Spleen (tissue), 11 donors: ENCODE measurements around the gene INSR. TPM values are rescaled to one million over a fixed set of nuclear protein-coding genes. Genes with fewer than 3 reads are reported as not detected.

Source experiments
- DNase-seq: peaks from one replicate; pipeline ENCODE4 v3.0.0-alpha.2; 2020
- H3K27ac ChIP-seq, 8 donors: fragments of 200-600 bp; sonication (generic) in 7 of 8; 1 replicate in 4 of 8; 2 replicates in 4 of 8; pipeline versions ENCODE4 v1.5.0 to v1.8.0; 2016 to 2021; ENCODE audit warnings: inconsistent platforms in 4 of 8, mild to moderate bottlenecking in 4 of 8, moderate library complexity in 1 of 8
- H3K27me3 ChIP-seq, 7 donors: fragments of 200-600 bp; sonication (generic) in 6 of 7; replicated peaks in 1 of 7; 1 replicate in 4 of 7; 2 replicates in 3 of 7; pipeline versions ENCODE4 v1.5.0 to v1.8.0; 2016 to 2021; ENCODE audit warnings: inconsistent platforms in 3 of 7, mild to moderate bottlenecking in 1 of 7
- H3K36me3 ChIP-seq, 6 donors: fragments of 200-600 bp; sonication (generic) in 5 of 6; 1 replicate in 4 of 6; 2 replicates in 2 of 6; pipeline versions ENCODE4 v1.5.0 to v1.8.0; 2016 to 2021; ENCODE audit warnings: inconsistent platforms in 2 of 6
- H3K4me1 ChIP-seq, 6 donors: fragments of 200-600 bp; sonication (generic) in 5 of 6; 1 replicate in 3 of 6; 2 replicates in 3 of 6; pipeline versions ENCODE4 v1.5.0 to v1.8.0; 2016 to 2021; ENCODE audit warnings: inconsistent platforms in 3 of 6
- H3K4me3 ChIP-seq, 8 donors: fragments of 200-600 bp; sonication (generic) in 7 of 8; 1 replicate in 4 of 8; 2 replicates in 4 of 8; pipeline versions ENCODE4 v1.5.0 to v1.8.0; 2016 to 2021; ENCODE audit warnings: inconsistent platforms in 4 of 8, mild to moderate bottlenecking in 4 of 8, moderate library complexity in 2 of 8
- H3K9me3 ChIP-seq, 8 donors: fragments of 200-600 bp; sonication (generic) in 7 of 8; 1 replicate in 4 of 8; 2 replicates in 4 of 8; pipeline versions ENCODE4 v1.5.0 to v1.8.0; 2016 to 2021; ENCODE audit warnings: inconsistent platforms in 4 of 8
- POLR2A ChIP-seq, 3 donors: fragments of 450-650 bp; IDR thresholded peaks; one replicate each; pipeline ENCODE4 v1.5.1; 2017; ENCODE audit warnings: antibody characterized with exemption in 3 of 3, mild to moderate bottlenecking in 1 of 3
- POLR2AphosphoS5 ChIP-seq, 3 donors: sonication (generic); formaldehyde crosslinking; IDR thresholded peaks; one replicate each; pipeline ENCODE4 v1.5.1; 2017; ENCODE audit warnings: antibody characterized with exemption in 3 of 3
- WGBS, 5 donors: extraction: QIAGEN DNeasy Blood & Tissue Kit in 3 of 5; methylation state at CpG; one replicate each; pipeline versions ENCODE4 v1.1.5 to v1.1.7; 2013 to 2018; 5-methylcytosine and 5-hydroxymethylcytosine counted together
- intact Hi-C: fragments of 100-400 bp; cut with DNase I; formaldehyde crosslinking; loops from one replicate; pipeline ENCODE4 v1.15.0; 2023; ENCODE audit warnings: low total_unique reads
- polyA plus RNA-seq, 3 donors: library from polyadenylated mRNA; stranded (reverse); fragments of 200-250 nt; gene quantifications; one replicate each; pipeline ENCODE4 v1.2.1, GENCODE V29; 2013
- total RNA-seq, 7 donors: library from RNA; depleted of rRNA in 3 of 7; stranded (reverse); fragments of >200 nt in 3 of 7; fragmentation: NEBNext Ultra II Directional in 4 of 7; extraction: Animal tissue kit (Norgen Biotek cat#: 25700) in 4 of 7; gene quantifications; one replicate each; pipeline versions ENCODE4 v1.1.0 to v1.2.1, GENCODE V29; 2016 to 2021
- TF ChIP-seq, protein P1 (sequence below), 11 experiments: fragments of 200-600 bp in 7 of 11; fragments of 450-650 bp in 4 of 11; sonication (generic) in 4 of 11; IDR thresholded peaks in 8 of 11; conservative IDR thresholded peaks in 3 of 11; 1 replicate in 7 of 11; 2 replicates in 4 of 11; pipeline versions ENCODE4 v1.4.0 to v1.8.0; 2016 to 2021; ENCODE audit warnings: antibody characterized with exemption in 11 of 11, inconsistent platforms in 4 of 11, mild to moderate bottlenecking in 1 of 11
- donor health status: healthy with polysubstance abuse.
- donor health status: DM: no; HTN: no; CAD: no; lungs with moderate emphysema.
- donor health status: DM: no; HTN: no; CAD: no.
- donor health status: Bipolar disorder and iron deficiency.
- donor health status: healthy.
- donor health status: DM: no; HTN: no; CAD: no.
- donor health status: DM: yes; HTN: yes; CAD: no.

Gene INSR
- total and polyA plus RNA-seq, 10 donors, result 7.6 to 467 (median 228) TPM

- Histone ChIP-seq H3K27me3 (no peaks in the 10 kb centered on the region), H3K27ac (no peak overlapping the region), H3K4me1 (no peaks in the 10 kb centered on the region), H3K9me3 (no peaks in the 10 kb centered on the region), H3K36me3 (peaks cover 0 to 96% (median 62%) of the 10 kb centered on the region in 6 donors), H3K4me3 (no peak overlapping the region)
- TF ChIP-seq POLR2AphosphoS5 (IDR thresholded peaks at IDR 0.05), result no peak
- intact Hi-C loops, result no loop called here
- no peak for DNase-seq
- 85 to 95% (median 89%) methylated on average over 14 of the region's 14 CpGs for WGBS, 5 donors
Measured at GRCh38 chr19:7119582-7119981, 174.6 kb downstream of the INSR start.

DNA sequence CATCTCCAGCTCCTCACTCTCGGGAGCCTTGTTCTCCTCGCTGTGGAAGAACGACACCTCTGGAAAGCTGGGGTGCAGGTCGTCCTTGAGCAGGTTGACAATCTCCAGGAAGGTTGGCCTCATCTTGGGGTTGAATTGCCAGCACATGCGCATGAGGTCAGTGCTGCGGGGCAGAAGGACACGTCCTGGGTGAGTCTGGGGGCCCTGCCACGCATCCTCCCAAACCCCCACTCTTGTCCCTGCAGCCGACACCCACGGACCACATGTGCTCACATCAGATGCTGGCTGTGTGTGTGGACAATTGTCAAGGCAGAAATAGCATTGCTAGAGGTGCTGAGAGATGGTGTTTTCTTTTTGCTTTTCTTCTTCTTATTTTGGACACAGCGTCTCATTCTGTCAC lies 177.0 kb downstream of the INSR start:
- H3K4me3 ChIP-seq, result no peak overlapping the region
- peak; percentile 37 for DNase-seq
- H3K27me3 ChIP-seq, result no peaks in the 10 kb centered on the region
- H3K27ac ChIP-seq, result no peak overlapping the region
- WGBS, 5 donors, result 80 to 94% (median 87%) methylated on average over 10 to 11 of the region's 11 CpGs
- H3K36me3 ChIP-seq, result peaks cover 0 to 87% (median 50%) of the 10 kb centered on the region in 6 donors
- peaks cover 0 to 7% (median 0%) of the 10 kb centered on the region in 8 donors for H3K9me3 ChIP-seq
- no peak for TF ChIP-seq POLR2A (IDR thresholded peaks at IDR 0.05)
- TF ChIP-seq POLR2AphosphoS5 (IDR thresholded peaks at IDR 0.05), result peak; percentile 3 to 71 (median 50)
- no peaks in the 10 kb centered on the region for H3K4me1 ChIP-seq
- intact Hi-C loops, result no loop called here

DNA sequence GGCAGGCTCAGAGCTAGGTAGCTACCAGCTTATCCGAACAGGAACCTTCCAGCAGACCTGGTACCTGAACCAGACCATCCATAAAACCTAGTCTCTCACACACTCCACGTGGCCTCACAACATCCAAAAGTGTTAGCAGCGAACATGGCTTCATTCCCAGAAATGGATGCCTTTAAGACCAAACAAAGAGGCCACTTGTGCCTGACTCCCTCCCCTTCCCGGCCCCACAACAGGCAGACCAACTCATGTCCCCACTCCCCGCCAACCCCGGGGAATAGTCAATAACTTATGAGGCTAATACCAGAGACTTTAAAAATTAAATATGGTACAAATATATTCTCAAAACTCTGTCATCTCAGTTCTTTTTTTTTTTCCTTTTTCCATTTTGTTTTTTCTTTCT lies 178.5 kb downstream of the INSR start:
- no peaks in the 10 kb centered on the region for H3K27me3 ChIP-seq
- DNase-seq, result no peak
- H3K9me3 ChIP-seq, result peaks cover 0 to 7% (median 0%) of the 10 kb centered on the region in 8 donors
- TF ChIP-seq POLR2A (IDR thresholded peaks at IDR 0.05) (no peak), POLR2AphosphoS5 (IDR thresholded peaks at IDR 0.05) (peak in 1 of 3 donors; percentile 20)
- TF ChIP-seq, protein P1, sequence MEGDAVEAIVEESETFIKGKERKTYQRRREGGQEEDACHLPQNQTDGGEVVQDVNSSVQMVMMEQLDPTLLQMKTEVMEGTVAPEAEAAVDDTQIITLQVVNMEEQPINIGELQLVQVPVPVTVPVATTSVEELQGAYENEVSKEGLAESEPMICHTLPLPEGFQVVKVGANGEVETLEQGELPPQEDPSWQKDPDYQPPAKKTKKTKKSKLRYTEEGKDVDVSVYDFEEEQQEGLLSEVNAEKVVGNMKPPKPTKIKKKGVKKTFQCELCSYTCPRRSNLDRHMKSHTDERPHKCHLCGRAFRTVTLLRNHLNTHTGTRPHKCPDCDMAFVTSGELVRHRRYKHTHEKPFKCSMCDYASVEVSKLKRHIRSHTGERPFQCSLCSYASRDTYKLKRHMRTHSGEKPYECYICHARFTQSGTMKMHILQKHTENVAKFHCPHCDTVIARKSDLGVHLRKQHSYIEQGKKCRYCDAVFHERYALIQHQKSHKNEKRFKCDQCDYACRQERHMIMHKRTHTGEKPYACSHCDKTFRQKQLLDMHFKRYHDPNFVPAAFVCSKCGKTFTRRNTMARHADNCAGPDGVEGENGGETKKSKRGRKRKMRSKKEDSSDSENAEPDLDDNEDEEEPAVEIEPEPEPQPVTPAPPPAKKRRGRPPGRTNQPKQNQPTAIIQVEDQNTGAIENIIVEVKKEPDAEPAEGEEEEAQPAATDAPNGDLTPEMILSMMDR (IDR thresholded peaks at IDR 0.05 in 8 of 11, conservative IDR thresholded peaks at IDR 0.05 in 3 of 11), result no peak
- H3K4me3 ChIP-seq, result no peak overlapping the region
- no peaks in the 10 kb centered on the region for H3K4me1 ChIP-seq
- WGBS, 5 donors, result 82 to 98% (median 88%) methylated on average over 6 of the region's 6 CpGs
- H3K27ac ChIP-seq, result no peak overlapping the region
- peaks cover 0 to 72% (median 39%) of the 10 kb centered on the region in 6 donors for H3K36me3 ChIP-seq
- intact Hi-C loops, result no loop called here

GRCh38 chr19:7113233-7113632 lies 181.0 kb downstream of the INSR start:
- no peak overlapping the region for H3K4me3 ChIP-seq
- no peaks in the 10 kb centered on the region for H3K27me3 ChIP-seq
- no peaks in the 10 kb centered on the region for H3K4me1 ChIP-seq
- TF ChIP-seq POLR2AphosphoS5 (IDR thresholded peaks at IDR 0.05) (no peak), POLR2A (IDR thresholded peaks at IDR 0.05) (no peak)
- TF ChIP-seq, protein P1 (IDR thresholded peaks at IDR 0.05 in 8 of 11, conservative IDR thresholded peaks at IDR 0.05 in 3 of 11), result no peak
- H3K27ac ChIP-seq, result no peak overlapping the region
- no peak for DNase-seq
- 87 to 95% (median 94%) methylated on average over 1 of the region's 1 CpG for WGBS, 5 donors
- H3K36me3 ChIP-seq, result peaks cover 0 to 47% (median 22%) of the 10 kb centered on the region in 6 donors
- peaks cover 0 to 7% (median 0%) of the 10 kb centered on the region in 8 donors for H3K9me3 ChIP-seq
- intact Hi-C loops, result no loop called here

GRCh38 chr19:7112675-7113074 lies 181.5 kb downstream of the INSR start:
- H3K9me3 ChIP-seq, result peaks cover 0 to 7% (median 0%) of the 10 kb centered on the region in 8 donors
- peaks cover 0 to 41% (median 18%) of the 10 kb centered on the region in 6 donors for H3K36me3 ChIP-seq
- TF ChIP-seq, protein P1 (IDR thresholded peaks at IDR 0.05 in 8 of 11, conservative IDR thresholded peaks at IDR 0.05 in 3 of 11), result no peak
- TF ChIP-seq POLR2A (IDR thresholded peaks at IDR 0.05) (no peak), POLR2AphosphoS5 (IDR thresholded peaks at IDR 0.05) (no peak)
- no peaks in the 10 kb centered on the region for H3K27me3 ChIP-seq
- WGBS, 5 donors, result 81 to 96% (median 88%) methylated on average over 4 of the region's 4 CpGs
- no peak for DNase-seq
- intact Hi-C loops, result no loop called here
- H3K4me3 ChIP-seq, result no peak overlapping the region
- no peaks in the 10 kb centered on the region for H3K4me1 ChIP-seq
- H3K27ac ChIP-seq, result no peak overlapping the region
